ENCODE results near the gene IZUMO4. TPM values are rescaled to one million over a fixed set of nuclear protein-coding genes. Genes with fewer than 3 reads are reported as not detected.

IZUMO4 gene
- total RNA-seq, 4 donors from 2014 or later = 1.5 to 86.1 (median 5.7) TPM

GRCh38 chr19:2056837-2057192, 39.9 kb upstream of the IZUMO4 start:
- Histone ChIP-seq H3K4me3 (no peak overlapping the region), H3K27me3 (no peaks in the 10 kb centered on the region), H3K27ac (peak overlapping the region; percentile 98 to 100), H3K36me3 (no peaks in the 10 kb centered on the region), H3K4me1 (peaks cover 20 to 40% of the 10 kb centered on the region in 2 donors), H3K9me3 (no peaks in the 10 kb centered on the region)
- intact Hi-C loops (cut with DNase I; ENCODE audit: low total_unique reads) = no loop called here
- no peak for TF ChIP-seq POLR2A (IDR thresholded peaks at IDR 0.05)
- no peak for TF ChIP-seq CTCF (IDR thresholded peaks at IDR 0.05)
- peak in 1 of 2 donors; percentile 55 for DNase-seq

- H3K9me3 ChIP-seq = no peaks in the 10 kb centered on the region
- H3K4me3 ChIP-seq = no peak overlapping the region
- intact Hi-C loops (cut with DNase I; ENCODE audit: low total_unique reads) = no loop called here
- H3K27me3 ChIP-seq = no peaks in the 10 kb centered on the region
- TF ChIP-seq CTCF (IDR thresholded peaks at IDR 0.05) (no peak), POLR2A (IDR thresholded peaks at IDR 0.05) (no peak)
- H3K36me3 ChIP-seq = no peaks in the 10 kb centered on the region
- DNase-seq = peak in 1 of 2 donors; percentile 47
- H3K4me1 ChIP-seq = peaks cover 16 to 42% of the 10 kb centered on the region in 2 donors
- peak overlapping the region; percentile 98 to 100 for H3K27ac ChIP-seq
Observed at GRCh38 chr19:2057484-2058469, 38.9 kb upstream of the IZUMO4 start.

GRCh38 chr19:2058570-2059421, 37.9 kb upstream of the IZUMO4 start:
- intact Hi-C loops (cut with DNase I; ENCODE audit: low total_unique reads) = no loop called here
- H3K36me3 ChIP-seq = no peaks in the 10 kb centered on the region
- H3K27ac ChIP-seq = peak overlapping the region; percentile 98 to 100
- H3K4me3 ChIP-seq = no peak overlapping the region
- H3K9me3 ChIP-seq = no peaks in the 10 kb centered on the region
- DNase-seq = no peak
- peaks cover 15 to 41% of the 10 kb centered on the region in 2 donors for H3K4me1 ChIP-seq
- TF ChIP-seq POLR2A (IDR thresholded peaks at IDR 0.05) (no peak), CTCF (IDR thresholded peaks at IDR 0.05) (no peak)
- H3K27me3 ChIP-seq = no peaks in the 10 kb centered on the region

GRCh38 chr19:2059422-2060201, 37.1 kb upstream of the IZUMO4 start:
- Histone ChIP-seq H3K27ac (peak overlapping the region; percentile 98 to 100), H3K27me3 (no peaks in the 10 kb centered on the region), H3K9me3 (no peaks in the 10 kb centered on the region), H3K4me3 (no peak overlapping the region), H3K4me1 (peaks cover 13 to 37% of the 10 kb centered on the region in 2 donors), H3K36me3 (no peaks in the 10 kb centered on the region)
- intact Hi-C loops (cut with DNase I; ENCODE audit: low total_unique reads) = no loop called here
- DNase-seq = peak; percentile 62 to 63
- TF ChIP-seq POLR2A (IDR thresholded peaks at IDR 0.05) (peak in 1 of 2 donors; percentile 28), CTCF (IDR thresholded peaks at IDR 0.05) (no peak)
